ENCODE measurements around the gene SEMA3A. TPM values are rescaled to one million over a fixed set of nuclear protein-coding genes. Genes with fewer than 3 reads are reported as not detected.

The SEMA3A gene
- total and polyA plus RNA-seq, 2 of the 4 experiments (the other 2 are of a cell fraction) = 31.2 to 213 TPM

DNA sequence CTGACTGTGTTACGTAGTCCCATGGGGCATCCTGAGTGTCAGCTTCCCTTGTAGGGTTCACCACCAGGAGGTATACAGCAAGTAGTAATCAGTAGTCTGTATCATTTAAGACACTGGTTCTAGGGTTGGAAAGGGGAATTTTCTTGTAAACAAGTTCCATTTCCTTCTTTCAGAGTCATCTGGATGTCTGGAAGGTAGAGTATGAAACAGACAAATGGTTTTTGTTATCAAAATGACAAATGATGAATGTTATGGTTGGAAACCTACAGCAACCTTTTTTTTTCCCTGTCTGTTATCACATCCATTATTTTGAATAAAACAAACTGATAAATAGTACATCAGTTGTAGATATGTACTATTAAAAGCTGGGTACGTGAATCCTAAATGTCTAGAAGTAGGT lies 19.1 kb downstream of the SEMA3A start:
- intact Hi-C loops (cut with micrococcal nuclease) (loop anchor here (5.0 kb wide), 1 partner anchor 168 kb away; no protein-coding TSS in a partner anchor), in situ Hi-C loops (cut with MboI; ENCODE audit: low sequenced_read_pairs) (no loop called here), dilution Hi-C loops (cut with HindIII; ENCODE audit: low sequenced_read_pairs, unreplicated experiment) (no loop called here)
- Histone ChIP-seq H2BK15ac (ENCODE audit: low read depth, low read length) (no peak overlapping the region), H2AK5ac (ENCODE audit: low read depth, low read length) (no peak overlapping the region), H3K14ac (replicated peaks; ENCODE audit: low read depth, low read length) (0 out of 2 replicates have a peak overlapping the region, but pooled peaks have one; percentile 50), H3K79me1 (ENCODE audit: low read depth in 1 of 2, low read length in 2 of 2) (peaks cover 9 to 52% of the 10 kb centered on the region in 2 experiments; a peak in 3 of 4 replicates), H4K91ac (ENCODE audit: insufficient read depth, low read depth, low read length) (no peak overlapping the region; the same call in 1 of the 2 replicates), H2BK5ac (ENCODE audit: low read depth, low read length, poor library complexity, severe bottlenecking) (no peak overlapping the region), H3K4ac (ENCODE audit: low read depth, low read length) (0 out of 2 replicates have a peak overlapping the region, but pooled peaks have one; percentile 19), H3K9me1 (ENCODE audit: insufficient read depth, low read length) (peaks cover 5% of the 10 kb centered on the region), H3K9ac (ENCODE audit: low read depth, low read length) (no peak overlapping the region), H3K4me2 (ENCODE audit: low read depth, low read length) (no peak overlapping the region), H4K20me1 (ENCODE audit: insufficient read depth, low read length) (peaks cover 10% of the 10 kb centered on the region), H3K4me3 (ENCODE audit: insufficient read depth, low read depth, low read length) (no peak overlapping the region), H3K18ac (ENCODE audit: low read depth, low read length) (no peak overlapping the region), H3K27me3 (ENCODE audit: control insufficient read depth, insufficient read depth, low read length) (no peaks in the 10 kb centered on the region), H4K8ac (ENCODE audit: low read depth in 2 of 2, low read length in 2 of 2) (0 out of 4 replicates have a peak overlapping the region, but pooled peaks of 1 of the 2 experiments have one; percentile 4), H3K27ac (ENCODE audit: insufficient read depth, low read length) (no peak overlapping the region), H4K5ac (ENCODE audit: low read depth, low read length) (no peak overlapping the region), H2BK120ac (ENCODE audit: low read depth, low read length) (no peak overlapping the region), H3K36me3 (ENCODE audit: control insufficient read depth, insufficient read depth, low read length) (peaks cover 9% of the 10 kb centered on the region), H3K23ac (ENCODE audit: low read depth, low read length) (0 out of 2 replicates have a peak overlapping the region, but pooled peaks have one; percentile 53), H2AFZ (replicated peaks; ENCODE audit: low read length, poor library complexity) (no peak overlapping the region), H3K56ac (ENCODE audit: extremely low read depth, insufficient read depth, low read length) (no peak overlapping the region), H3K4me1 (ENCODE audit: control insufficient read depth, insufficient read depth, low read length) (no peaks in the 10 kb centered on the region; the same call in 1 of the 2 replicates), H2AK9ac (replicated peaks; ENCODE audit: low read depth, low read length, poor library complexity) (no peak overlapping the region), H3K9me3 (ENCODE audit: control insufficient read depth, insufficient read depth, low read length) (peaks cover 4% of the 10 kb centered on the region), H2BK20ac (ENCODE audit: low read depth, low read length) (no peak overlapping the region)
- ATAC-seq (ENCODE audit: low read depth) (no peak), DNase-seq (no peak)
- no TSS peak for BruUV-seq (replicated peaks)
- TF ChIP-seq FOS (IDR thresholded peaks at IDR 0.05; ENCODE audit: low read depth, low read length) (no peak), RCOR1 (IDR thresholded peaks at IDR 0.05; ENCODE audit: insufficient replicate concordance, low read length) (no peak), CHD1 (IDR thresholded peaks at IDR 0.05; ENCODE audit: low read depth, low read length) (no peak), RAD21 (IDR thresholded peaks at IDR 0.05; ENCODE audit: low read length) (no peak), POLR2A (IDR thresholded peaks at IDR 0.05; ENCODE audit: low read depth, low read length) (no peak), SMC3 (IDR thresholded peaks at IDR 0.05; ENCODE audit: low read depth, low read length) (no peak), BHLHE40 (IDR thresholded peaks at IDR 0.05; ENCODE audit: low read depth, low read length) (no peak), MAFK (IDR thresholded peaks at IDR 0.05; ENCODE audit: low read depth, low read length) (no peak)
- TF ChIP-seq, protein P1, sequence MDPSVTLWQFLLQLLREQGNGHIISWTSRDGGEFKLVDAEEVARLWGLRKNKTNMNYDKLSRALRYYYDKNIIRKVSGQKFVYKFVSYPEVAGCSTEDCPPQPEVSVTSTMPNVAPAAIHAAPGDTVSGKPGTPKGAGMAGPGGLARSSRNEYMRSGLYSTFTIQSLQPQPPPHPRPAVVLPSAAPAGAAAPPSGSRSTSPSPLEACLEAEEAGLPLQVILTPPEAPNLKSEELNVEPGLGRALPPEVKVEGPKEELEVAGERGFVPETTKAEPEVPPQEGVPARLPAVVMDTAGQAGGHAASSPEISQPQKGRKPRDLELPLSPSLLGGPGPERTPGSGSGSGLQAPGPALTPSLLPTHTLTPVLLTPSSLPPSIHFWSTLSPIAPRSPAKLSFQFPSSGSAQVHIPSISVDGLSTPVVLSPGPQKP (IDR thresholded peaks at IDR 0.05; ENCODE audit: borderline replicate concordance, low read depth, low read length) = no peak
- TF ChIP-seq, protein P2, sequence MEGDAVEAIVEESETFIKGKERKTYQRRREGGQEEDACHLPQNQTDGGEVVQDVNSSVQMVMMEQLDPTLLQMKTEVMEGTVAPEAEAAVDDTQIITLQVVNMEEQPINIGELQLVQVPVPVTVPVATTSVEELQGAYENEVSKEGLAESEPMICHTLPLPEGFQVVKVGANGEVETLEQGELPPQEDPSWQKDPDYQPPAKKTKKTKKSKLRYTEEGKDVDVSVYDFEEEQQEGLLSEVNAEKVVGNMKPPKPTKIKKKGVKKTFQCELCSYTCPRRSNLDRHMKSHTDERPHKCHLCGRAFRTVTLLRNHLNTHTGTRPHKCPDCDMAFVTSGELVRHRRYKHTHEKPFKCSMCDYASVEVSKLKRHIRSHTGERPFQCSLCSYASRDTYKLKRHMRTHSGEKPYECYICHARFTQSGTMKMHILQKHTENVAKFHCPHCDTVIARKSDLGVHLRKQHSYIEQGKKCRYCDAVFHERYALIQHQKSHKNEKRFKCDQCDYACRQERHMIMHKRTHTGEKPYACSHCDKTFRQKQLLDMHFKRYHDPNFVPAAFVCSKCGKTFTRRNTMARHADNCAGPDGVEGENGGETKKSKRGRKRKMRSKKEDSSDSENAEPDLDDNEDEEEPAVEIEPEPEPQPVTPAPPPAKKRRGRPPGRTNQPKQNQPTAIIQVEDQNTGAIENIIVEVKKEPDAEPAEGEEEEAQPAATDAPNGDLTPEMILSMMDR (conservative IDR thresholded peaks at IDR 0.05; ENCODE audit: low read depth, low read length) = no peak
- TF ChIP-seq, protein P3, sequence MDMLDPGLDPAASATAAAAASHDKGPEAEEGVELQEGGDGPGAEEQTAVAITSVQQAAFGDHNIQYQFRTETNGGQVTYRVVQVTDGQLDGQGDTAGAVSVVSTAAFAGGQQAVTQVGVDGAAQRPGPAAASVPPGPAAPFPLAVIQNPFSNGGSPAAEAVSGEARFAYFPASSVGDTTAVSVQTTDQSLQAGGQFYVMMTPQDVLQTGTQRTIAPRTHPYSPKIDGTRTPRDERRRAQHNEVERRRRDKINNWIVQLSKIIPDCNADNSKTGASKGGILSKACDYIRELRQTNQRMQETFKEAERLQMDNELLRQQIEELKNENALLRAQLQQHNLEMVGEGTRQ (IDR thresholded peaks at IDR 0.05; ENCODE audit: low read depth, low read length) = no peak
- no CpG with 5 or more reads among the region's 2 CpGs for WGBS, 2 experiments (ENCODE audit: extremely low coverage in 2 of 2, insufficient read length in 1 of 2)
- CTCF ChIA-PET = no interaction called here
- POLR2A ChIA-PET (ENCODE audit: unreplicated experiment) = no interaction called here
